ENCODE results near the gene CCSER2.

The CCSER2 gene

DNA sequence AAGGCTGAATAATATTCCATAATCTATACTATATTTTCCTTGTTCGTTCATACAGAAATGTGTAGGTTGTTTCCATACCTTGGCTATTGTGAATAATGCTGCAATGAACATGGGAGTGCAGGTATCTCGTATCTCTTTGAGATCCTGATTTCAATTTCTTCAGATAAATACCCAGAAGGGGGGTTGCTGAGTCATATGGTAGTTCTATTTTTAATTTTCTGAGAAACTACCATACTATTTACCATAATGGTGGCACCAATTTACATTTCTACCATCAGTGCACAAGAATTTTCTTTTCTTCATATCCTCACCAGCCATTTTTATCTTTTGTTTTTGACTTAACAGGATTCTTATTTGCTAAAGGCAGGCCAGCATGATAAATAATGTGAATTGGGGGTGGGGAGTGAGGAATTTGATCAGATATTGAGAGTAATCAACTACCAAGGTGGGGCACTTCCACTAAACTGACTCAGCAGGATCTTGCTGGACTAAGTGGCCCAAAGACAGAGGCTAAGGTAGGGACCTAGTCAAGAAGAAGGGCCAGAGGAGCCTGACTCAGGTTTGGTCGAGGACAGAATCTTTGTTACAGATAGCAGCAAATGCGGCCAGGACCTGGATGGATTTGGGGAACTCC is 21.5 kb upstream of the CCSER2 start:
- TF ChIP-seq CTCF (conservative IDR thresholded peaks at IDR 0.05): no peak
- no peak overlapping the region for H3K27ac ChIP-seq

GRCh38 chr10:84308021-84308420 is 20.4 kb upstream of the CCSER2 start:
- H3K27ac ChIP-seq: no peak overlapping the region
- TF ChIP-seq CTCF (conservative IDR thresholded peaks at IDR 0.05): no peak

DNA sequence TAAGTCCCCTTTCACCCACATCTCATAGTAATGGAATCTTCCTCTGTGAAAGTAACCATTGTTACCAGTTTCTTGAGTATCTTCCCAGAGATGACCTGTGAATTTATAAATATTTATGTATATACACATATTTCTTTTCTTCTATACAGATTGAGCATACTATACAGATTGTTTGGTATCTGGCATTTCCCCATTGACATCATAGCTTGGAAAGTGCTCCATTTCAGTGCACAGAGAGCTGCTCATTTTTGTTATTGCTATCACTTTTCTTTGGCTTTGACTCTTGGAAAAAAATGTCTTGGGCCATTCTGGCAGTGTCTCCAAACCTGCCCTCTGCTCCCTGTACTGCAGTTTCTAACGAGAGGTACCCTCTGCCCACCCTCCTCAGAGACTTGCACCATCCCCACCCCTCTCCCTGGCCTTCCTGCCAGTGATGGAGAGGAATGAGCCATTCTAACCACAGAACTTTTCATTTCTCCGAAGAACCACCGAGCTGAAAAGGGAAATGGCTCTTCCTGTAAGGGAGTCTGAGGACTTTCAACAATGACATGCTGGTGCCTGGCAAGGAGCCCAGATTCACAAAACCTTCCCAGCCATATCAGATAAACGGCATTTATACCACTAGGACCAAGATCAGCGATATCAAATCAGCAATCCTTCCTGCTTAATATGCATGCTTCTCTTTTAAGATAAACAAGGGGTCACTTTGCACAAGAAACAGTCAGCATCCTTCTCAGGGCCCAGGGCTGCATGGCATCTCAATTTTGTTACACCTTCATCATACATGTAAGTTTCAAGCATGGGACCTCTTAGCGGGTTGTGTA is 19.7 kb upstream of the CCSER2 start:
- peak overlapping the region; percentile 36 for H3K27ac ChIP-seq
- TF ChIP-seq CTCF (conservative IDR thresholded peaks at IDR 0.05): no peak

DNA sequence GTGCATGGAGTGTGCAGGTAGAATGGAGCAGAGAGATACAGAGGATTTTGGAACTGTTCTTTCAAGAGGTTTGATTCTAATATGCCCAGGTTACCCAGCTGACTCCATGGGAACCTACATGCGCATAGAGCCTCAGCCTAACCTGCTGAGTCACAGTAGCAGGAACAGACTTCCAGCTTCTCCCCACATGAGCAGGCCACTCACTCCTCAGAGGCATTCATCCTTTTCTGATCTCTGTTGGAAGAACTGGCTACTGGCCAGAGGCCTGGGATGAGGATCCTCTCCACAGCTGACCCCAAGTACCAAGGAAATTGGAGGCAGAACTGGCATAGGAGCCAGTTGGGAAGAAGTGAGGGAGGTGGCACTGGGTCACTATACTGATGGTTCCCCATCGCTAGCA is 17.9 kb upstream of the CCSER2 start:
- TF ChIP-seq CTCF (conservative IDR thresholded peaks at IDR 0.05): no peak
- no peak overlapping the region for H3K27ac ChIP-seq

DNA sequence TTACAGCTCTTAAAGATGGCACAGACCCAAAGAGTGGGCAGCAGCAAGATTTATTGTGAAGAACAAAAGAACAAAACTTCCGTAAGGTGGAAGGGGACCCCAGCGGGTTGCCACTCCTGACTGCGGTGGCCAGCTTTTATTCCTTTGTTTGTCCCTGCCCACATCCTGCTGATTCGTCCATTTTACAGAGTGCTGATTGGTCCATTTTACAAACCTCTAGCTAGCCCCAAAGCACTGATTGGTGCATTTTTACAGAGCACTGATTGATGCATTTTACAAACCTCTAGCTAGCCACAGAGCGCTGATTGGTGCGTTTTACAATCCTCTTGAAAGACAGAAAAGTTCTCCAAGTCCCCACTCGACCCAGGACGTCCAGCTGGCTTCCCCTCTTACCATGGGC is 16.8 kb upstream of the CCSER2 start:
- H3K27ac ChIP-seq: no peak overlapping the region
- TF ChIP-seq CTCF (conservative IDR thresholded peaks at IDR 0.05): no peak

GRCh38 chr10:84312816-84313215 is 15.6 kb upstream of the CCSER2 start:
- no peak overlapping the region for H3K27ac ChIP-seq
- TF ChIP-seq CTCF (conservative IDR thresholded peaks at IDR 0.05): no peak

GRCh38 chr10:84314275-84314674 is 14.1 kb upstream of the CCSER2 start:
- H3K27ac ChIP-seq: no peak overlapping the region
- TF ChIP-seq CTCF (conservative IDR thresholded peaks at IDR 0.05): no peak
